Activated naive CD4-positive, alpha-beta T cell treated with anti-CD3 and anti-CD28 coated beads for 36 hours (primary cell): Measurements from ENCODE around the gene ZNF552. TPM values are rescaled to one million over a fixed set of nuclear protein-coding genes. Genes with fewer than 3 reads are reported as not detected.
"Not testable (repeated sequence)": the region's sequence is repeated elsewhere in the genome, so short reads cannot be mapped to it uniquely, and the experiment has no call there.

Experiments used
- CTCF ChIA-PET: fragments of 350-600 bp; sonication (Branson Sonifier 250); formaldehyde crosslinking; loops from one replicate; lab custom pipeline; 2021; ENCODE audit warnings: antibody characterized with exemption; lab: Charles Lee
- DNase-seq: peaks from one replicate; pipeline ENCODE4 v3.0.0-alpha.2; 2020
- H3K27ac Mint-ChIP-seq: one replicate; pipeline ENCODE4 v1.8.0; 2021; ENCODE audit warnings: mild to moderate bottlenecking, mixed read lengths
- H3K27me3 Mint-ChIP-seq: one replicate; pipeline ENCODE4 v1.8.0; 2021; ENCODE audit warnings: low read depth, mixed read lengths
- H3K36me3 Mint-ChIP-seq: one replicate; pipeline ENCODE4 v1.8.0; 2021; ENCODE audit warnings: low read depth, mixed read lengths
- H3K4me1 Mint-ChIP-seq: one replicate; pipeline ENCODE4 v1.8.0; 2021; ENCODE audit warnings: low read depth, mixed read lengths
- H3K4me3 Mint-ChIP-seq: one replicate; pipeline ENCODE4 v1.8.0; 2021; ENCODE audit warnings: mild to moderate bottlenecking, moderate library complexity, mixed read lengths
- H3K9me3 Mint-ChIP-seq: one replicate; pipeline ENCODE4 v1.8.0; 2021; ENCODE audit warnings: mixed read lengths
- intact Hi-C: fragments of 100-400 bp; cut with micrococcal nuclease; formaldehyde crosslinking; loops from one replicate; pipeline ENCODE4 v1.15.1; 2023
- total RNA-seq, 2 experiments: library from RNA; stranded (reverse); gene quantifications; one replicate each; pipeline ENCODE4 v1.2.3, GENCODE V29; 2021

ZNF552 gene
- total RNA-seq, 2 experiments from 2014 or later: 3.9 to 4.4 TPM

DNA sequence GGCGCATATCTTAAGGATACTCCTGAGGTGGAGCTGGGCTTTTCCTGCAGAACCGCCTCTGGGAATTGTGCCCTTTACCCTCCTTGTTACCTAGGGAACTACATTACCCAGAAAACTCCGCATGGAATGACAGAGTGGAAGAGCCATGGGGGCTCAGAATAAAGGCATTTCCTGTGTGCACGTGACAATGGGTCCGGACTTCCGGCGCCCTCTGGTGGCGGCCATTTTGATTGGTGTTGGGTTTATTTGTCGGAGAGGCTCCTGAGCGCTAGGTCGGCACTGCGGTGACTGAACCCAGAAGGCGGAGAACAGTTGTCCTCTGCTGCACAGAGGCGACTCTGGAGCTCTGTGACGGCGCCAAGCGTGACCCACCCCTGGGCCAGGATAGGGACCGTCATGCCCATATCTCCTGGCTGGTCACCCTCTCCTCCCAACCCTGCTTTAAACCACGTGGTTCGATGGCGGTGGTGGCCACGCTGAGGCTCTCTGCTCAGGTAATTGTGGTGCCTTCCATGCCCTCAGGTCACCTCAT lies 15.4 kb upstream of the ZNF552 start, which contains the start of gene ZNF587B:
Gene ZNF587B (plus strand): TSS at position 229 of the 532 bp plus-strand sequence. CDS start 230 bp downstream, at position 459.
- intact Hi-C loops: no loop called here
- Mint-ChIP-seq H3K4me1 (peaks cover 26% of the 10 kb centered on the region), H3K27me3 (no peaks in the 10 kb centered on the region), H3K9me3 (no peaks in the 10 kb centered on the region), H3K4me3 (no peak within 1 kb of the TSS), H3K36me3 (peaks cover 55% of the 10 kb centered on the region), H3K27ac (no peak within 1 kb of the TSS)
- peak; percentile 56 for DNase-seq
- CTCF ChIA-PET: interaction anchor here (0.9 kb wide), 1 partner anchor 10 kb away, joined by 3 read pairs; no protein-coding TSS in a partner anchor

DNA sequence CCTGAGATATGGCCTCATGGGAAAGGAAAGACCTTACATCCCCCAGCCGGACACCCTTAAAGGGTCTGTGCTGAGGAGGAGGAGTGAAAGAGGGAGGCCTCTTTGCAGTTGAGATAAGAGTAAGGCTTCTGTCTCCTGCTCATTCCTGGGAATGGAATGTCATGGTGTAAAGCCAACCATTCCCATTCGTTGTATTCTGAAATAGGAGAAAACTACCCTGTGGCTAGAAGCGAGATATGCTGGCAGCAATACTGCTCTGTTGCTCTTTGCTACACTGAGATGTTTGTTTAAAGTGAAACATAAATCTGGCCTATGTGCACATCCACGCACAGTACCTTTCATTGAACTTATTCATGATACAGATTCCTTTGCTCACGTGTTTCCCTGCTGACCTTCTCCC lies 14.6 kb upstream of the ZNF552 start:
- peaks cover 30% of the 10 kb centered on the region for H3K4me1 Mint-ChIP-seq

GRCh38 chr19:57825511-57825910 lies 10.8 kb upstream of the ZNF552 start:
- intact Hi-C loops: no loop called here

More for the DNA sequence above, 14.6 kb upstream of the ZNF552 start:
- Mint-ChIP-seq H3K4me3 (no peak overlapping the region), H3K27ac (no peak overlapping the region), H3K36me3 (peaks cover 59% of the 10 kb centered on the region), H3K9me3 (no peaks in the 10 kb centered on the region), H3K27me3 (no peaks in the 10 kb centered on the region)
- DNase-seq: no peak
- intact Hi-C loops: no loop called here
- CTCF ChIA-PET: no interaction called here

GRCh38 chr19:57823608-57824007 lies 8.9 kb upstream of the ZNF552 start:
- Mint-ChIP-seq H3K36me3 (peaks cover 59% of the 10 kb centered on the region), H3K4me1 (peaks cover 49% of the 10 kb centered on the region), H3K27ac (peak overlapping the region; percentile 18)
- CTCF ChIA-PET, H3K27me3 Mint-ChIP-seq, H3K9me3 Mint-ChIP-seq, DNase-seq, H3K4me3 Mint-ChIP-seq, intact Hi-C loops: not testable (repeated sequence)

More at GRCh38 chr19:57825511-57825910, 10.8 kb upstream of the ZNF552 start:
- peaks cover 52% of the 10 kb centered on the region for H3K4me1 Mint-ChIP-seq
- no peak for DNase-seq
- peaks cover 67% of the 10 kb centered on the region for H3K36me3 Mint-ChIP-seq
- no peaks in the 10 kb centered on the region for H3K27me3 Mint-ChIP-seq
- CTCF ChIA-PET: no interaction called here
- H3K4me3 Mint-ChIP-seq: no peak overlapping the region
- no peak overlapping the region for H3K27ac Mint-ChIP-seq
- H3K9me3 Mint-ChIP-seq: no peaks in the 10 kb centered on the region

- H3K4me3 Mint-ChIP-seq: not testable (repeated sequence)
- peaks cover 52% of the 10 kb centered on the region for H3K4me1 Mint-ChIP-seq
Observed at GRCh38 chr19:57823155-57823554, 8.4 kb upstream of the ZNF552 start.

DNA sequence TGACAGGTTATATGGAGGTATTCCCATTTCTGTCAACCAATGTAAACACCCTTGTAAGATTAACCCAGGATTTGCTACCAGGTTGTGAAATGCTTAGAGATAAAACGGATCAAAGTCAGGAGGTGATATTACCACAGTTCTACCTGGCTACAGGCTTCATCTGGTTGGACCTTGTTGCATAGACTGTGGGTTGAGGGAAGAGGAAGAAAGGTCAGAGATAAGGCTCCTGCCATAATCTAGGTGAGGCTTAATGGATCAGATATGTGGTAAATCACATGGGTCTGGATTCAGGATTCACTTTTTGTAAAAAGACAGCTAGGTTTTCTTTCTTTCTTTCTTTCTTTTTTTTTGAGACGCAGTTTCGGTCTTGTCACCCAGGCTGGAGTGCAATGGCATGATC lies 6.8 kb upstream of the ZNF552 start:
- H3K27me3 Mint-ChIP-seq, DNase-seq, H3K9me3 Mint-ChIP-seq, intact Hi-C loops, H3K27ac Mint-ChIP-seq, CTCF ChIA-PET: not testable (repeated sequence)
- peaks cover 47% of the 10 kb centered on the region for H3K4me1 Mint-ChIP-seq
- H3K36me3 Mint-ChIP-seq: peaks cover 49% of the 10 kb centered on the region
- peak overlapping the region; percentile 99 for H3K4me3 Mint-ChIP-seq

More at GRCh38 chr19:57823155-57823554, 8.4 kb upstream of the ZNF552 start:
- DNase-seq, H3K27me3 Mint-ChIP-seq, CTCF ChIA-PET, H3K27ac Mint-ChIP-seq, H3K9me3 Mint-ChIP-seq, intact Hi-C loops: not testable (repeated sequence)
- H3K36me3 Mint-ChIP-seq: peaks cover 59% of the 10 kb centered on the region

GRCh38 chr19:57821095-57821494 lies 6.4 kb upstream of the ZNF552 start:
- CTCF ChIA-PET: interaction anchor here (1.3 kb wide), 1 partner anchor 9 kb away, joined by 3 read pairs; the partner anchor contains the start of gene ZNF587B
- H3K4me1 Mint-ChIP-seq: peaks cover 46% of the 10 kb centered on the region
- intact Hi-C loops, H3K9me3 Mint-ChIP-seq, H3K27me3 Mint-ChIP-seq, H3K27ac Mint-ChIP-seq, DNase-seq: not testable (repeated sequence)
- peaks cover 45% of the 10 kb centered on the region for H3K36me3 Mint-ChIP-seq
- H3K4me3 Mint-ChIP-seq: peak overlapping the region; percentile 99

GRCh38 chr19:57820599-57820998 lies 5.9 kb upstream of the ZNF552 start:
- DNase-seq: no peak
- intact Hi-C loops: no loop called here
- peaks cover 41% of the 10 kb centered on the region for H3K36me3 Mint-ChIP-seq
- H3K27me3 Mint-ChIP-seq: no peaks in the 10 kb centered on the region
- peak overlapping the region; percentile 96 for H3K27ac Mint-ChIP-seq
- H3K9me3 Mint-ChIP-seq: no peaks in the 10 kb centered on the region
- H3K4me3 Mint-ChIP-seq: peak overlapping the region; percentile 99
- H3K4me1 Mint-ChIP-seq: peaks cover 44% of the 10 kb centered on the region
- CTCF ChIA-PET: interaction anchor here (0.6 to 1.3 kb wide), 3 partner anchors 10 to 87 kb away, joined by 3 to 5 read pairs (median 3); partner anchors contain the start of gene ZNF587B

- H3K9me3 Mint-ChIP-seq: no peaks in the 10 kb centered on the region
- H3K27ac Mint-ChIP-seq: peak overlapping the region; percentile 96
- peak; percentile 89 for DNase-seq
- intact Hi-C loops: loop anchor here (1.0 to 10.0 kb wide), 3 partner anchors 30 to 335 kb away; partner anchors contain the start of genes ZNF329, ZNF587 and ZNF671
- peaks cover 50% of the 10 kb centered on the region for H3K4me1 Mint-ChIP-seq
- CTCF ChIA-PET: interaction anchor here (0.6 to 1.0 kb wide), 3 partner anchors 14 to 85 kb away, joined by 3 read pairs; no protein-coding TSS in a partner anchor
- peak overlapping the region; percentile 99 for H3K4me3 Mint-ChIP-seq
- peaks cover 36% of the 10 kb centered on the region for H3K36me3 Mint-ChIP-seq
- H3K27me3 Mint-ChIP-seq: no peaks in the 10 kb centered on the region
Observed at GRCh38 chr19:57819475-57820148, 4.9 kb upstream of the ZNF552 start.

DNA sequence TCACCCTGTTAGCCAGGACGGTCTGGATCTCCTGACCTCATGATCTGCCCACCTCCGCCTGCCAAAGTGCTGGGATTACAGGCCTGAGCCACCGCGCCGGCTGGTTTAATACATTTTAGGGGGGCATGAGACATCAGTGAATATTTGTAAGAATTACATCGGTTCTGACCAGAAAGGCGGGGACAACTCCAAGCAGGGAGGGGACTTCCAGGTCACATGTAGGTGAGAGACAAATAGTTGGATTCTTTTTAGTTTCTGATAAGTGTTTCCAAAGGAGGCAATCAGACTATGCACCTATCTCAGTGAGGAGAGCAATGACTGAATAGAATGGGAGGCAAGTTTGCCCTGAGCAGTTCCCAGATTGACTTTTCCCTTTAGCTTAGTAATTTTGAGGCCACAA lies 3.7 kb upstream of the ZNF552 start:
- DNase-seq: no peak
- H3K9me3 Mint-ChIP-seq: no peaks in the 10 kb centered on the region
- H3K36me3 Mint-ChIP-seq: peaks cover 27% of the 10 kb centered on the region
- H3K4me3 Mint-ChIP-seq: peak overlapping the region; percentile 99
- no peak overlapping the region for H3K27ac Mint-ChIP-seq
- intact Hi-C loops: loop anchor here (5.0 to 10.0 kb wide), 2 partner anchors 91 to 336 kb away; partner anchors contain the start of genes ZNF329 and ZNF671
- H3K27me3 Mint-ChIP-seq: no peaks in the 10 kb centered on the region
- peaks cover 45% of the 10 kb centered on the region for H3K4me1 Mint-ChIP-seq
- CTCF ChIA-PET: interaction anchor here (0.6 to 1.0 kb wide), 3 partner anchors 13 to 1712 kb away, joined by 3 read pairs; no protein-coding TSS in a partner anchor

DNA sequence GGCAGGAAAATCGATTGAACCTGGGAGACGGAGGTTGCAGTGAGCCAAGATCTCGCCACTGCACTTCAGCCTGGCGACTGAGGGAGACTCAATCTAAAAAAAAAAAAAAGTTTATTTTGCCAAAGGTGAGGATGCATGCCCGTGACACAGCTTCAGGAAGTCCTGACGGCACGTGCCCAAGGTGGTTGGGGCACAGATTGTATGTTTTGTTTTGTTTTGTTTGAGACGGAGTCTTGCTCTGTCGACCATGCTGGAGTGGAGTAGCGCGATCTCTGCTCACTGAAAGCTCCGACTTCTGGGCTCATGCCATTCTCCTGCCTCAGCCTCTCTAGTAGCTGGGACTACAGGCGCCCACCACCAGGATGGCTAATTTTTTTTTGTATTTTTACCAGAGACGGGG lies 3.3 kb upstream of the ZNF552 start:
- Mint-ChIP-seq H3K36me3 (peaks cover 24% of the 10 kb centered on the region), H3K4me3 (no peak overlapping the region), H3K4me1 (peaks cover 46% of the 10 kb centered on the region), H3K9me3 (no peaks in the 10 kb centered on the region), H3K27ac (no peak overlapping the region), H3K27me3 (no peaks in the 10 kb centered on the region)
- DNase-seq: no peak
- intact Hi-C loops: loop anchor here (5.0 to 10.0 kb wide), 2 partner anchors 91 to 337 kb away; partner anchors contain the start of genes ZNF329 and ZNF671
- CTCF ChIA-PET: interaction anchor here (0.6 to 0.7 kb wide), 2 partner anchors 97 to 1712 kb away, joined by 3 read pairs; no protein-coding TSS in a partner anchor

- intact Hi-C loops: loop anchor here (5.0 to 10.0 kb wide), 2 partner anchors 89 to 338 kb away; partner anchors contain the start of genes ZNF329 and ZNF671
- peaks cover 20% of the 10 kb centered on the region for H3K36me3 Mint-ChIP-seq
- no peaks in the 10 kb centered on the region for H3K27me3 Mint-ChIP-seq
- H3K4me3 Mint-ChIP-seq: no peak overlapping the region
- H3K9me3 Mint-ChIP-seq: no peaks in the 10 kb centered on the region
- DNase-seq: no peak
- no peak overlapping the region for H3K27ac Mint-ChIP-seq
- H3K4me1 Mint-ChIP-seq: peaks cover 49% of the 10 kb centered on the region
- CTCF ChIA-PET: no interaction called here
Observed at GRCh38 chr19:57816652-57817051, 1.9 kb upstream of the ZNF552 start.
